Measurements from ENCODE around the gene ABCG4.

Gene ABCG4

GRCh38 chr11:119209186-119209585, 60.3 kb downstream of the ABCG4 start:
- DNase-seq = no peak

GRCh38 chr11:119210050-119210449, 61.2 kb downstream of the ABCG4 start:
- DNase-seq = no peak
